GM23338 (cell line): ENCODE results near the gene EBI3. TPM values are rescaled to one million over a fixed set of nuclear protein-coding genes. Genes with fewer than 3 reads are reported as not detected.
"Not testable (repeated sequence)": the region's sequence is repeated elsewhere in the genome, so short reads cannot be mapped to it uniquely, and the experiment has no call there.

Experiments used
- ATAC-seq: fragments of 200-7000 bp; cut with Tn5 transposase; 3 replicates; pipeline ENCODE4 v1.9.1; 2020
- DNase-seq: peaks from one replicate; pipeline ENCODE4 v3.0.0-alpha.2; 2015; ENCODE audit warnings: low spot score
- H2AFZ ChIP-seq: fragments of 200-600 bp; sonication (generic); 2 replicates; pipeline ENCODE4 v1.8.0; 2016; ENCODE audit warnings: antibody characterized with exemption, mild to moderate bottlenecking, moderate library complexity
- H3F3A ChIP-seq: fragments of 200-600 bp; sonication (generic); replicated peaks from 2 replicates; pipeline ENCODE4 v1.8.0; 2017; ENCODE audit warnings: antibody characterized with exemption, mixed run types, low read depth
- H3K27ac ChIP-seq: fragments of 200-600 bp; sonication (generic); 2 replicates; pipeline ENCODE4 v1.6.1; 2016; ENCODE audit warnings: low read depth
- H3K27me3 ChIP-seq: fragments of 200-600 bp; sonication (generic); 2 replicates; pipeline ENCODE4 v1.8.0; 2016; ENCODE audit warnings: mild to moderate bottlenecking, mixed run types, moderate library complexity; ENCODE audit not compliant: insufficient read depth
- H3K36me3 ChIP-seq: fragments of 200-600 bp; sonication (generic); 2 replicates; pipeline ENCODE4 v1.8.0; 2016; ENCODE audit warnings: mild to moderate bottlenecking; ENCODE audit not compliant: insufficient read depth
- H3K4me1 ChIP-seq: fragments of 200-600 bp; sonication (generic); 2 replicates; pipeline ENCODE4 v1.8.0; 2016; ENCODE audit warnings: mild to moderate bottlenecking, moderate library complexity; ENCODE audit not compliant: insufficient read depth
- H3K4me2 ChIP-seq: fragments of 200-600 bp; sonication (generic); 2 replicates; pipeline ENCODE4 v1.7.1; 2017; ENCODE audit warnings: mixed run types
- H3K4me3 ChIP-seq: fragments of 200-600 bp; sonication (generic); 2 replicates; pipeline ENCODE4 v1.6.1; 2016; ENCODE audit warnings: mixed run types
- H3K79me2 ChIP-seq: fragments of 200-600 bp; sonication (generic); replicated peaks from 2 replicates; pipeline ENCODE4 v1.8.0; 2017; ENCODE audit warnings: mild to moderate bottlenecking; ENCODE audit not compliant: insufficient read depth
- H3K9me2 ChIP-seq: fragments of 200-600 bp; sonication (generic); 2 replicates; pipeline ENCODE4 v1.8.0; 2017; ENCODE audit not compliant: insufficient read depth
- H4K20me1 ChIP-seq: fragments of 200-600 bp; sonication (generic); replicated peaks from 2 replicates; pipeline ENCODE4 v1.8.0; 2017; ENCODE audit warnings: mild to moderate bottlenecking; ENCODE audit not compliant: insufficient read depth
- H3K27ac Mint-ChIP-seq: 2 replicates; pipeline ENCODE4 v1.8.0; 2020; ENCODE audit warnings: inconsistent platforms, mild to moderate bottlenecking, moderate library complexity, mixed read lengths
- H3K27me3 Mint-ChIP-seq: 3 replicates; pipeline ENCODE4 v1.8.0; 2022; ENCODE audit warnings: low read depth, mild to moderate bottlenecking, moderate library complexity, mixed read lengths, inconsistent platforms; ENCODE audit not compliant: insufficient read depth, poor library complexity
- H3K36me3 Mint-ChIP-seq: 3 replicates; pipeline ENCODE4 v1.8.0; 2021; ENCODE audit warnings: low read depth, mild to moderate bottlenecking, inconsistent platforms, moderate library complexity, mixed read lengths
- H3K4me1 Mint-ChIP-seq: 3 replicates; pipeline ENCODE4 v1.8.0; 2020; ENCODE audit warnings: mild to moderate bottlenecking, inconsistent platforms, mixed read lengths
- H3K4me3 Mint-ChIP-seq: 3 replicates; pipeline ENCODE4 v1.8.0; 2021; ENCODE audit warnings: moderate library complexity, mild to moderate bottlenecking, inconsistent platforms, mixed read lengths
- H3K9me3 Mint-ChIP-seq: 3 replicates; pipeline ENCODE4 v1.8.0; 2020; ENCODE audit warnings: moderate library complexity, mild to moderate bottlenecking, inconsistent platforms, mixed read lengths
- ETS1 ChIP-seq: IDR thresholded peaks from 2 replicates; pipeline ENCODE4 v1.6.1; 2016; ENCODE audit warnings: antibody characterized with exemption
- EZH2 ChIP-seq: fragments of 200-600 bp; sonication (generic); IDR thresholded peaks from one replicate; pipeline ENCODE4 v1.8.0; 2017; ENCODE audit warnings: antibody characterized with exemption, mild to moderate bottlenecking, low read depth; ENCODE audit not compliant: unreplicated experiment
- EZH2phosphoT487 ChIP-seq: fragments of 200-600 bp; sonication (generic); IDR thresholded peaks from one replicate; pipeline ENCODE4 v1.8.1; 2018; ENCODE audit warnings: antibody characterized with exemption; ENCODE audit not compliant: unreplicated experiment
- JUNB ChIP-seq: IDR thresholded peaks from one replicate; pipeline ENCODE4 v1.6.1; 2016; ENCODE audit warnings: antibody characterized with exemption; ENCODE audit not compliant: unreplicated experiment
- POLR2AphosphoS5 ChIP-seq: IDR thresholded peaks from 2 replicates; pipeline ENCODE4 v1.6.1; 2016; ENCODE audit warnings: antibody characterized with exemption, low read depth
- REST ChIP-seq: IDR thresholded peaks from one replicate; pipeline ENCODE4 v1.6.1; 2018; ENCODE audit warnings: antibody characterized with exemption; ENCODE audit not compliant: unreplicated experiment
- ZNF331 ChIP-seq: fragments of 250-450 bp; sonication (Bioruptor Pico); IDR thresholded peaks from 2 replicates; pipeline ENCODE4 v1.5.0; 2020; ENCODE audit warnings: low read depth, mild to moderate bottlenecking, moderate library complexity
- polyA plus RNA-seq: library from polyadenylated mRNA; unstranded; fragments of >200 nt; fragmentation: Nextera tagmentation; extraction: Ambion mirVana; gene quantifications from 2 replicates; pipeline ENCODE4 v1.2.1, GENCODE V29; 2016
- total RNA-seq: library from RNA; depleted of rRNA; stranded (reverse); fragments of >200 nt; shearing (Covaris generic); gene quantifications from 2 replicates; pipeline ENCODE4 v1.2.3, GENCODE V29; 2014

EBI3 gene
- total and polyA plus RNA-seq, 2 experiments from 2014 or later = 0.52 to 1.4 TPM

- TF ChIP-seq ETS1 = no peak
Measured at GRCh38 chr19:4216846-4217245, 12.5 kb upstream of the EBI3 start (continued).

GRCh38 chr19:4217429-4218264 is 11.7 kb upstream of the EBI3 start:
- peaks cover 20% of the 10 kb centered on the region for H3K27me3 Mint-ChIP-seq
- H3K4me3 Mint-ChIP-seq = no peak overlapping the region
- Histone ChIP-seq H3K4me1 (no peaks in the 10 kb centered on the region), H3K9me2 (no peaks in the 10 kb centered on the region), H3F3A (peaks cover 6% of the 10 kb centered on the region; the same call in 1 of the 2 replicates), H3K36me3 (no peaks in the 10 kb centered on the region; the same call in 1 of the 2 replicates), H2AFZ (no peak overlapping the region), H3K4me3 (no peak overlapping the region), H3K27me3 (no peaks in the 10 kb centered on the region), H3K79me2 (no peaks in the 10 kb centered on the region), H3K4me2 (no peak overlapping the region), H3K27ac (no peak overlapping the region), H4K20me1 (no peaks in the 10 kb centered on the region)
- DNase-seq = peak; percentile 21
- H3K9me3 Mint-ChIP-seq = peaks cover 5% of the 10 kb centered on the region; the same call in 1 of the 3 replicates
- no peak overlapping the region for H3K27ac Mint-ChIP-seq
- H3K36me3 Mint-ChIP-seq = peaks cover 18% of the 10 kb centered on the region
- no peaks in the 10 kb centered on the region; the same call in 2 of the 3 replicates for H3K4me1 Mint-ChIP-seq
- no peak; the same call in 2 of the 3 replicates for ATAC-seq
- no peak for TF ChIP-seq JUNB
- TF ChIP-seq ETS1 = no peak
- TF ChIP-seq REST = no peak
- no peak for TF ChIP-seq EZH2
- no peak for TF ChIP-seq EZH2phosphoT487
- no peak for TF ChIP-seq POLR2AphosphoS5
- no peak for TF ChIP-seq ZNF331

DNA sequence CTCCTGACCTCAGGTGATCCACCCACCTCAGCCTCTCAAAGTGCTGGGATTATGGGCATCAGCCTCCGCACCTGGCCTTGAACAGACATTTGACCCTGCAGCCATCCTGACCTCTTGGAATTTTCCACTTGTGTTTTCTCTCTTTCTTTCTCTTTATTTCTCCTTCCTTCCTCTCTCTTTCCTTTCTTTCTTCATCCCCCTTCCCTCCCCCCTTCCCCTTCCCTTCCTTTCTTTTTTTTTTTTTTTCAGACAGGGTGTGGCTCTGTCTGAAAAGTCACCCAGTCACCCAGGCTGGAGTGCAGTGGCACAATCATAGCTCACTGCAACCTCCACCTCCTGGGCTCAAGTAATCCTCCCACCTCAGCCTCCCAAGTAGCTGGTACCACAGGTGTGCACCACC is 10.8 kb upstream of the EBI3 start:
- not testable (repeated sequence) for H3K27me3 ChIP-seq, H3K9me3 Mint-ChIP-seq, H3K9me2 ChIP-seq, H4K20me1 ChIP-seq, H3K27ac Mint-ChIP-seq, H3F3A ChIP-seq, H3K4me1 Mint-ChIP-seq, H3K4me3 ChIP-seq, H3K4me2 ChIP-seq, H3K36me3 ChIP-seq, H3K79me2 ChIP-seq, H3K27ac ChIP-seq, H3K4me1 ChIP-seq, H2AFZ ChIP-seq, ATAC-seq, H3K4me3 Mint-ChIP-seq, DNase-seq
- Mint-ChIP-seq H3K27me3 (peaks cover 20% of the 10 kb centered on the region), H3K36me3 (peaks cover 18% of the 10 kb centered on the region)
